Gastroesophageal sphincter (tissue), 3 donors: Measurements from ENCODE around the gene CCNG2.

Source experiments
- CTCF ChIP-seq, 4 experiments: fragments of 200-600 bp in 2 of 4; fragments of 450-650 bp in 2 of 4; sonication (generic) in 1 of 4; IDR thresholded peaks; one replicate each; pipeline ENCODE4 v1.5.1; 2017 to 2019; ENCODE audit warnings: antibody characterized with exemption in 4 of 4, mild to moderate bottlenecking in 2 of 4, moderate library complexity in 2 of 4
- POLR2AphosphoS5 ChIP-seq: sonication (generic); formaldehyde crosslinking; IDR thresholded peaks from one replicate; pipeline ENCODE4 v1.6.1; 2017; ENCODE audit warnings: antibody characterized with exemption

- TF ChIP-seq CTCF (IDR thresholded peaks at IDR 0.05) = no peak
- TF ChIP-seq POLR2AphosphoS5 = no peak
Measured at GRCh38 chr4:77152421-77152820, 4.6 kb upstream of the CCNG2 start.
